ENCODE measurements around the gene SCGB1A1.

SCGB1A1 gene

GRCh38 chr11:62416596-62416995 is 2.2 kb upstream of the SCGB1A1 start:
- no peak for TF ChIP-seq CTCF (IDR thresholded peaks at IDR 0.05; ENCODE audit: insufficient read depth, low read length)
- TF ChIP-seq GABPA (IDR thresholded peaks at IDR 0.05; ENCODE audit: low read depth), result no peak
- no peak for TF ChIP-seq POLR2AphosphoS5 (IDR thresholded peaks at IDR 0.05; ENCODE audit: low read depth)
- no peak for TF ChIP-seq REST (IDR thresholded peaks at IDR 0.05; ENCODE audit: insufficient replicate concordance, low read depth)
- no peak for TF ChIP-seq SPI1 (IDR thresholded peaks at IDR 0.05; ENCODE audit: borderline replicate concordance, low read depth)
- H3K4me3 ChIP-seq (replicated peaks; ENCODE audit: insufficient read depth, low read length), result no peak overlapping the region
- H3K27me3 ChIP-seq (ENCODE audit: insufficient read depth, poor library complexity, severe bottlenecking), result no peaks in the 10 kb centered on the region
- no peak overlapping the region for H3K27ac ChIP-seq (replicated peaks)
- no peak for DNase-seq (ENCODE audit: low read depth in 1 of 2, low spot score in 1 of 2)

- TF ChIP-seq SPI1 (IDR thresholded peaks at IDR 0.05; ENCODE audit: borderline replicate concordance, low read depth) (no peak), GABPA (IDR thresholded peaks at IDR 0.05; ENCODE audit: low read depth) (no peak), CTCF (IDR thresholded peaks at IDR 0.05; ENCODE audit: insufficient read depth, low read length) (no peak), POLR2AphosphoS5 (IDR thresholded peaks at IDR 0.05; ENCODE audit: low read depth) (no peak), REST (IDR thresholded peaks at IDR 0.05; ENCODE audit: insufficient replicate concordance, low read depth) (no peak)
- no peak for DNase-seq (ENCODE audit: low read depth in 1 of 2, low spot score in 1 of 2)
- Histone ChIP-seq H3K27ac (replicated peaks) (no peak overlapping the region), H3K27me3 (ENCODE audit: insufficient read depth, poor library complexity, severe bottlenecking) (no peaks in the 10 kb centered on the region), H3K4me3 (replicated peaks; ENCODE audit: insufficient read depth, low read length) (no peak overlapping the region)
These were observed 697 bp upstream of the SCGB1A1 start for GRCh38 chr11:62418136-62418535.

- no peak overlapping the region for H3K4me3 ChIP-seq (replicated peaks; ENCODE audit: insufficient read depth, low read length)
- H3K27me3 ChIP-seq (ENCODE audit: insufficient read depth, poor library complexity, severe bottlenecking), result no peaks in the 10 kb centered on the region
- H3K27ac ChIP-seq (replicated peaks), result no peak overlapping the region
- no peak for DNase-seq (ENCODE audit: low read depth in 1 of 2, low spot score in 1 of 2)
- TF ChIP-seq SPI1 (IDR thresholded peaks at IDR 0.05; ENCODE audit: borderline replicate concordance, low read depth) (no peak), POLR2AphosphoS5 (IDR thresholded peaks at IDR 0.05; ENCODE audit: low read depth) (no peak), CTCF (IDR thresholded peaks at IDR 0.05; ENCODE audit: insufficient read depth, low read length) (no peak), REST (IDR thresholded peaks at IDR 0.05; ENCODE audit: insufficient replicate concordance, low read depth) (no peak), GABPA (IDR thresholded peaks at IDR 0.05; ENCODE audit: low read depth) (no peak)
These were observed 589 bp downstream of the SCGB1A1 start for GRCh38 chr11:62419314-62419929.
